Measurements from ENCODE around the gene MRM1. TPM values are rescaled to one million over a fixed set of nuclear protein-coding genes. Genes with fewer than 3 reads are reported as not detected.

MRM1 gene
- total and polyA plus RNA-seq, 9 of the 15 experiments (the other 6 are each of a cell fraction or from before 2014, with no cell fraction given): 0.61 to 28.4 (median 21.5) TPM

GRCh38 chr17:36608794-36609497 is 7.6 kb downstream of the MRM1 start (continued):
- TF ChIP-seq MLLT1 (IDR thresholded peaks at IDR 0.05) (no peak), ZNF695 (CRISPR knock-in tag; IDR thresholded peaks at IDR 0.05) (no peak), THAP12 (CRISPR knock-in tag; IDR thresholded peaks at IDR 0.05) (0 out of 2 replicates have a peak, but pooled peaks have one; percentile 26), FOXP1 (CRISPR knock-in tag; IDR thresholded peaks at IDR 0.05) (no peak), RNF219 (CRISPR knock-in tag; IDR thresholded peaks at IDR 0.05) (no peak), POLR3A (IDR thresholded peaks at IDR 0.05; ENCODE audit: borderline replicate concordance, extremely low read depth, insufficient read depth, insufficient read length) (no peak), TRIM24 (IDR thresholded peaks at IDR 0.05) (no peak), FOXJ2 (tag; IDR thresholded peaks at IDR 0.05) (no peak), NCOA1 (IDR thresholded peaks at IDR 0.05; ENCODE audit: low read depth) (no peak), ZBTB2 (IDR thresholded peaks at IDR 0.05) (no peak), ARID1B (IDR thresholded peaks at IDR 0.05) (no peak), RFX1 (IDR thresholded peaks at IDR 0.05) (no peak), SREBF1 (IDR thresholded peaks at IDR 0.05; ENCODE audit: borderline replicate concordance, low read depth, low read length) (no peak), E2F6 (IDR thresholded peaks at IDR 0.05; ENCODE audit: borderline replicate concordance in 1 of 2, extremely low read depth in 1 of 2, insufficient read depth in 1 of 2, insufficient read length in 1 of 2, low read depth in 1 of 2, low read length in 1 of 2, poor library complexity in 1 of 2, severe bottlenecking in 1 of 2) (peak; percentile 62 to 71), KLF1 (tag; IDR thresholded peaks at IDR 0.05) (no peak), ZNF224 (CRISPR knock-in tag; IDR thresholded peaks at IDR 0.05) (no peak), SRSF9 (IDR thresholded peaks at IDR 0.05; ENCODE audit: borderline replicate concordance, low read depth, low read length) (no peak)
